Sciatic nerve (tissue), 2 donors: ENCODE measurements around the gene SCGB1D1. TPM values are rescaled to one million over a fixed set of nuclear protein-coding genes. Genes with fewer than 3 reads are reported as not detected.
"Not testable (repeated sequence)": the region's sequence is repeated elsewhere in the genome, so short reads cannot be mapped to it uniquely, and the experiment has no call there.

Experiments used
- ATAC-seq: fragments of 200-7000 bp; cut with Tn5 transposase; one replicate; pipeline ENCODE4 v1.9.1; 2020; ENCODE audit warnings: mild to moderate bottlenecking, moderate library complexity
- DNase-seq: peaks from one replicate; pipeline ENCODE4 v3.0.0-alpha.2; 2020; ENCODE audit warnings: low spot score
- intact Hi-C: fragments of 100-400 bp; cut with DNase I; formaldehyde crosslinking; loops from one replicate; pipeline ENCODE4 v1.14.2; 2022
- total RNA-seq: library from RNA; stranded (reverse); fragmentation: NEBNext Ultra II Directional; extraction: Animal tissue kit (Norgen Biotek cat#: 25700); gene quantifications from one replicate; pipeline ENCODE4 v1.2.1, GENCODE V29; 2021
- donor health status: DM: no; HTN: no; CAD: no.
- donor health status: DM: no; HTN: no; CAD: no.

SCGB1D1 gene
- total RNA-seq, 1 donor from 2014 or later: not detected

DNA sequence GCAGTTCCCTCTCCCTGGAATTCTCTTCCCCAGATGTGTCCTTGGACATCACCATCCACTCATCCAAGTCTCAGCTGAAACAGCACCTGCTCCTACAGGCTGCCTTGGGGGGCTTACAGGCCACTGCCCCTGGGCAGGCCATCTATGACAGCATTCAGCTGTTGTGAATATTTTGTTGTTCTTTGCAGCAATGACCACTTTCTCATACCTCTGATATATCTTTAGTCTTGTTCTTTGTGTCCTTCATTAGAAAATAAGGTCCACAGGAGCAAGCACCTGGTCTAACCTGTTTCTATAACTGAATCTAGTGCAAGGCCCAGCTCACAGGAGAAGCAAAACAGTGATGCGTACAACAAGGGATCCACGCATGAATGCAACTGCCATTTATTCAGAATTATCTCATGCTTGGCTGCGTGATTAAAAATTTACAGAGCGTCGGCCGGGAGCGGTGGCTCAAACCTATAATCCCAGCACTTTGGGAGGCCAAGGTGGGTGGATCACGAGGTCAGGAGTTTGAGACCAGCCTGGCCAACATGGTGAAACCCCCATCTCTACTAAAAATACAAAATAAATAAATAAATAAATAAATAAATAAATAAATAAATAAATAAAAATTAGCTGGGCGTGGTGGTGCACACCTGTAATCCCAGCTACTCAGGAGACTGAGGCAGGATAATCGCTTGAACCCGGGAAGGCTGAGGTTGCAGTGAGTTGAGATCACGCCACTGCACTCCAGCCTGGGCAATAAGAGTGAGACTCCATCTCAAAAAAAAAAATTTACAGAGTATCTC is 16.5 kb downstream of the SCGB1D1 start:
- DNase-seq, intact Hi-C loops, ATAC-seq: not testable (repeated sequence)

DNA sequence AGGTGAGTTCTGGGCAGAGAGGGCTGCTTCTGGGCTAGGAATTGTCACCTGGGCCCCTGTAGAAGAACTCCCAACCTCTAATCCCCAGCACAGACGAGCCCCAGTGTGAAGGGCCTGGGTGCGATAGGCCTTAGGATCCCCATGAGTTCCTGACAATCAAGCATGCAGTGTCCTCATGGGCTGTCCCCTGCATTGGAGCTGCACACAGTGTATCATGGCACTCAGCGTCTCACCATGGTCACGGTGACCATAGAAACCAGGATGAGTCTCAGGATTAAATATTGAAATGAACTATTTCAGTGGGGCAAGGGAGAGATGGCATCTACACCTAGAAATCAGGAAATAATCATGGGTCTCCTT is 18.7 kb downstream of the SCGB1D1 start:
- ATAC-seq: no peak
- intact Hi-C loops: no loop called here
- no peak for DNase-seq

DNA sequence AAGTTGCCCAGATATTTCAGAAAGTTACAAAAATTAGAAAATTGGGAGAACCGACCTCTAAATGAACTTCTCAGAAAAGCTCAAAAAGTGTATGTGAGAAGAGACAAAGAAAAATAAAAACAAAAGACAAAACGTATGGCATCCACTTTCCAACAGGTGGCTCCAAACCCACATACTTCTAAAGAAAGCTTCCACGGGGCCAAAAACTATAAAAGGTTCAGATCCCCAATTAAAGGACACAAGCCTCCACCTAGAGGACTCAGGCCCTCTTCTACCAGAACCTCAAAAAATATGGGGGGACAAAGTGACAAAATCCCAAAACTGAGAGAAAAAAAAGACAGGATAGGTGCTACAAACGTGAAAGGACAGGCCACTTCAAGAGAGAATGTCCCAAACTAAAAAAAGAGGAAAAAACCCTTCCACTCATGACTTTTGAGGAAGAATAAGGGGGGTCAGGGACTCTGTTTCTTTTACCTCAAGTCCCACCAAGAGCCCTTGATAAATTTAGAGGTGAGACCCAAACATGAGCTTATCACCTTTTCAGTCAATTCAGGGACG is 27.3 kb downstream of the SCGB1D1 start:
- no peak for ATAC-seq
- DNase-seq: no peak
- intact Hi-C loops: no loop called here

DNA sequence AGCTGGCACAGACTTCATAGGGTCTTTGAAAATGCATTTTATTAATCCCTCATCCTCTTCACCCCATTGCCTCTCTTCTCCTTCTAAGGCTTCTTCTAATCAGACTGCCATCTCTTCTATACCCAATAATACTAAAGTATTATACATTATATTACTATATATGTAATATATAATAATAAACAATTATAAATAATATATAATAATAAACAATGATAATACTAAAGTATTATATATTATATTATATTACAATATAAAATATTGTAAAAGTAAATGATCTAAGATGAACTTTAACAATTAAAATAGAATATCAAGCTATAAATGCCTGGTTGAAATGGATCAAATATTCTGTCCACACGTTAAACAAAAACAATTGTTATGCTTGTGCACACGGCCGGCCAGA is 31.5 kb downstream of the SCGB1D1 start:
- intact Hi-C loops: no loop called here
- DNase-seq (no peak), ATAC-seq (no peak)

DNA sequence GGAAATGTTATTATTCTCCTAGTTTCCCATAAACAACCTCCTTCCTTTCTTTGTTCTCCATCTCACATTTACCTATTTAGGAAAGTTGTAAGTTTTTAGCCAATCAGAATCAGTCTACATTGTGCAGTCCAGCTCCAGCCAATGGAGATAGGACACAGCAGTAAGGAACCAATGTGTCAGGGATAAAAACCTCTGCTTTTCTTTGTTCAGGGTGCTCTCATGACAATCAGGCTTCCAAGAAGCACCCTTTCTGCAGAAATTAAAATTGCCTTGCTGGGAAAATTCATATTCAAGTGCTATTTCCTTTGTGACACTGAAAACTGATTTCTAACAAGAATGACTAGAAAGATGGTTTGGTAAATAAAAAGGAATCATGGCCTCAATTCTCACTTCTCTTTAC is 33.1 kb downstream of the SCGB1D1 start:
- DNase-seq: no peak
- intact Hi-C loops: no loop called here
- no peak for ATAC-seq

DNA sequence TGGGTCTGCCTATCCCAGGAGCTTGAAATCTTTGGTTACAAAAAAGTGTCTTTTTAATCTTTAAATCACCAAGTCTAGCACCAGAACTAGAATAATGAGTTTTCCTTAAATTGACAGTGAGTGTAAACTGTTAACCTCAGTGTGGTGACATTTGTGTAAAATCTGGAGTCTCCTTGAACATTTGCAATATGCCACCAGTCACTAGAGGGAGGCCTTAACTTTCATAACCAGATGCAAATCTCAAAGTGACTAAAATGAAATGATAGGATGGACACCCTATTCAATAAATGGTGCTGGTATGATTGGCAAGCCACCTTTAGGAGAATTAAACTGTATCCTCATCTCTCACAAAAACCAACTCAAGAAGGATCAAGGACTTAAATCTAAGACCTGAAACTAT is 43.7 kb downstream of the SCGB1D1 start:
- no peak for DNase-seq
- intact Hi-C loops: no loop called here
- ATAC-seq: no peak

DNA sequence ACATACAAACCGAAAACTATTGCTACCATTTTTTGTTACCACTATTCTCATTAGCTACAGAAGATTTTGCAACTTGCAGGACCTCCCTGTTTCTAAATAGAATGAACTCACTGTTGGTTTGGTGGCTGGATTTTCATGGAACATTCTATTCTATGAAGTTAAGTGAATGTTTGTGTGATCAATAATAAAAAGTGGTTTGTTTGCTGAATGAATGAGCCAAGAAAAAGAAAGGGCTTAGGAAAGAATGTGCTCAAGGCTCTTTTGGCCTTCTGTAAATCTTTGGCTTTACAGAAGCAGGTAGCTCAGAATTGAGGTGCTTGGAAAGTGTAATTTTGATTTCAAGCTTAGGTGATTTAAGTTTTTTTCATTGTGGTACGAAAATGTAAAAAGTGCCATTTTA is 46.2 kb downstream of the SCGB1D1 start:
- no peak for ATAC-seq
- no peak for DNase-seq

DNA sequence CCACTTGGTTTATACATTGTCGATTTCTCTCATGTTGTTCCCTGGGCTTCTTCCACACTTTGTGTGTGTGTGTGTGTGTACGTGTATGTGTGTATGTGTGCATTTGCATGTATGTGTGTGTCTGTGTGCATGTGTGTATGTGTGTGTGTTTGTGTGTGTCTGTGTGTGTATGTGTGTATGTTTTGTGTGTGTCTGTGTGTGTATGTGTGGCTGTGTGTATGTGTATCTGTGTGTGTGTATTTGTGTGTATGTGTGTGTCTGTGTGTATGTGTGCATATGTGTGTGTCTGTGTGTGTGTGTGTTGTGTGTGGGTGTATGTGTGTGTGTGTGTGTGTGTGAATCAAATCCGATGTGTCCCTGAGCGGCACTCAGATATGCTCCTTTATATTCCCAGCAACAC is 47.5 kb downstream of the SCGB1D1 start:
- ATAC-seq: no peak
- DNase-seq: no peak
- intact Hi-C loops: no loop called here

More for the DNA sequence above, 46.2 kb downstream of the SCGB1D1 start:
- intact Hi-C loops: no loop called here

DNA sequence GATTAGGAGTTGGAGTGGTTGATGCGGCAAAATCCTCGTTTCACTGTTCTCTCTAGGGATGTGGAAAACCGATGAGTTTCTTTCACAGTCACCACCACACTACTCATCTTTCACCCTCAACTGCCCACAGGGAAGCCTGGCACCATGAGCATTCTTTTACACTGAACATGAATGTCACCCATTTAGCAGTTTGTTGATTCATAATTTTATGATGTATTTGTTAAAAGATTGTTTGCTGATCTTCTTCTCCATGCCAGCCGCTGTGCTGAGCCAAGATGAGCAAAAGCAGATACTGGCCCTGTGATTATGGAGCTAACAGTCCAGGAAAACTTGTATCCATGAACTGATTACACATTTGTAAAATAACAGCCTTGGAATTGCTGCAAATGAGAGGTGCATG is 48.1 kb downstream of the SCGB1D1 start:
- intact Hi-C loops: no loop called here
- DNase-seq (no peak), ATAC-seq (no peak)

DNA sequence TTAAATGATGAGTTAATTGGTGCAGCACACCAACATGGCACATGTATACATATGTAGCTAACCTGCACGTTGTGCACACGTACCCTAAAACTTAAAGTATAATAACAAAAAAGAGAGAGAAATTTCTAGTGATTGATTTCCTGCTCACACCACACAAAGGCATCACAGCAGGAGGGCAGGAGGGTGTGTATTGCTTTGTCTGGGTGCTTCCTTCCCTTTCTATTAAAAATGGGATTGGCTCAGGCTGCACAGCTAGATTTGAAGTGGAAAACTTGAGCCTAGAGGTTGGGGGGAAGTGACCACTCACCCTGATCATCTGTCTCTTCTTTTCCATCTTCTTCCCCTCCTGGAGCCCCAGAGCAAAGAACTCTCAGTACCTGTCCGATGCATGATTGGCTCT is 51.1 kb downstream of the SCGB1D1 start:
- intact Hi-C loops: loop anchor here (10.0 kb wide), 1 partner anchor 54 kb away; the partner anchor contains the start of gene SCGB1D4
- DNase-seq: no peak

DNA sequence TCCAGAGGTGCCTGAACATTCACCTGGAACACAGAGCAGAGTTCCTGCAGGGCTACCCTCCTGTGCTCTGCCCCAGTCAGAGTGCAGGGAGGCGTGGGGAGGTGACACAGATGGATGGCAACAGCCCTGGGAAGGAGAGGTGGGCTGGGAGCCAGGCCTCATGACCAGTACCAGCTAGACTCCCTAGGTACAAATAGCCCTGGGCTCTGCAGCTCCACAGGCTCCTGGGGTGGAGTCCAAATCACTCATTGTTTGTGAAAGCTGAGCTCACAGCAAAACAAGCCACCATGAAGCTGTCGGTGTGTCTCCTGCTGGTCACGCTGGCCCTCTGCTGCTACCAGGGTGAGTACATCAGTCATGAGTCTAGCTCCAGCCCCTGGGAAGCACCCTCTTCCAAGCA is 52.0 kb downstream of the SCGB1D1 start, which contains the start of gene SCGB1D2:
TSS of gene SCGB1D2 (plus strand) at position 219 of the 400 bp plus-strand sequence. CDS start at position 288, 69 bp downstream.
- intact Hi-C loops: loop anchor here (10.0 kb wide), 1 partner anchor 53 kb away; the partner anchor contains the start of gene SCGB1D4
- DNase-seq (no peak), ATAC-seq (no peak)

More for the DNA sequence above, 51.1 kb downstream of the SCGB1D1 start:
- ATAC-seq: no peak

Other genes with a start within 250 kb of the SCGB1D1 start
- 31.3 TPM for gene BEST1, start 239.9 kb upstream of the SCGB1D1 start, total RNA-seq
- 4,297 TPM for gene FTH1, start 222.6 kb upstream of the SCGB1D1 start, total RNA-seq
- 19.4 TPM for gene INCENP, start 66.2 kb upstream of the SCGB1D1 start, total RNA-seq
- not detected for gene SCGB2A1, start 18.5 kb downstream of the SCGB1D1 start, total RNA-seq
- gene SCGB1D2, start 52.0 kb downstream of the SCGB1D1 start, total RNA-seq: not detected
- gene SCGB2A2, start 79.9 kb downstream of the SCGB1D1 start, total RNA-seq: not detected
- gene SCGB1D4, start 108.9 kb downstream of the SCGB1D1 start, total RNA-seq: not detected
- 17.0 TPM for gene ASRGL1, start 147.2 kb downstream of the SCGB1D1 start, total RNA-seq
- gene SCGB1A1, start 228.8 kb downstream of the SCGB1D1 start, total RNA-seq: 3.5 TPM